Measurements from ENCODE around the gene HDAC2.
"Not testable (repeated sequence)": the region's sequence is repeated elsewhere in the genome, so short reads cannot be mapped to it uniquely, and the experiment has no call there.

The HDAC2 gene

DNA sequence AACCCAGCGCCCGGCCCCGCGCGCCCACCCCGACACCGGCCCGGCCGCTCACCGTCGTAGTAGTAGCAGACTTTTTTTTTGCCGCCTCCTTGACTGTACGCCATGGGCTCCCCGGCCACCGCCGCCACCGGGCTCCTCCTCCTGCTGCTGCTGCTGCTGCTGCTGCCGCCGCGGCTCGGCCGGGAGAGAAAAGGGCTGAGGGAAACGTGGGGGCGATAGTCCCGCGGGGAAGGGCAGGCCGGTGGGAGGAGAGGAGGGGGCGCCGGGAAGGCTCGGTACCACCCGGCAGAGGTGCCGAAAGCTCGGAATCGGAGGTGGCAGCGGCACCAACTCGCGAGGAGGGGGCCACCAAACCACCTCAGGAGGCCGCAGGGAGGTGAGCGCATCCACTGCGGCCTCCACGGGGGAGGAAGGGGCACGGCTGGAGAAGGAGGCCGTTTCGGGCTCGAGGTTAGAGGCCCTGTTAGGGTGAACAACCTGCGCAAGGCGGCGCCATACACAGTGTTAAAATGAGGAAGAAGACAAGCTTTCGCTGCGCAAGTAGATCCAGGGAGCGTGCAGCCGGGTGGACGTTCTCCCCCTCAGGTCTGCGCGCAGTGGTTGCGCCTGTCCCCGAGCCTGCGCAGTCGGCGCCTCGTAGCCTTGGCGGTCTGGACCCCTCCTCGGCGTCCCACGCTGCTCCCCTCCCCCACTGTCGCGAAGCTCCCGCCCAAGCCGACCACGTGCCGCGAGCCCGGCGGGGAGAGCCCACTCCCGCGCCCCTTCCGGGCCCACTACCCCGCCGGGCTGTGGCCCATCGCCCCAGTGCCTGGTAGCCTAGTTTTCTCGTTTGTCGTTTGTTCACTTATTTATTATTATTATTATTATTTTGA is at the start of gene HDAC2:
TSS of gene HDAC2 (minus strand) at position 344 of the 872 bp plus-strand sequence. CDS start at position 104, 240 bp downstream.
- peak; percentile 92 for DNase-seq

DNA sequence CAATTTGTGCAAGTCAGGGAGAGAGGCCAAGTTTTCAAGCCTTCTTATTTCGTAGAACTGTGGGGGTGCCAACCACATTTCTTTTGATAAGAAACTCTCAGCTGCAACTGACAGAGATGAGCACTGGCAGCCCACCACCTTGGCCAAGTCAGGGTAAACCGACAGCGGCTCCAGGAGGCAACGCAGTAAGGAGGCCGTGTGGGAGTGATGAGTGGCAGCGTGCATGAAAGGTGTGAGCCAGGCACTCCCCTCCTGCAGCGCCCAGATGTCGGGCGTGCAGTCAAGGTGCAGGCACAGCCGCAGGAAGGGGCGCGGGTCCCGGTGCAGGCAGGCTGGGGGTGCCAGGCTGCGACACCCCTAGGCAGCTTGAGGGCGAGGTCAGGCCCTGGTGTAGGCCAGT is 49.2 kb upstream of the HDAC2 start:
- DNase-seq = no peak

- DNase-seq = not testable (repeated sequence)
These were observed 46.2 kb upstream of the HDAC2 start for GRCh38 chr6:114017146-114017545.

- not testable (repeated sequence) for DNase-seq
These were observed 43.2 kb upstream of the HDAC2 start for GRCh38 chr6:114014106-114014505.

- peak; percentile 14 for DNase-seq
These were observed 40.5 kb upstream of the HDAC2 start for GRCh38 chr6:114011486-114011885.

- DNase-seq = no peak
These were observed 39.6 kb upstream of the HDAC2 start for GRCh38 chr6:114010540-114010939.

DNA sequence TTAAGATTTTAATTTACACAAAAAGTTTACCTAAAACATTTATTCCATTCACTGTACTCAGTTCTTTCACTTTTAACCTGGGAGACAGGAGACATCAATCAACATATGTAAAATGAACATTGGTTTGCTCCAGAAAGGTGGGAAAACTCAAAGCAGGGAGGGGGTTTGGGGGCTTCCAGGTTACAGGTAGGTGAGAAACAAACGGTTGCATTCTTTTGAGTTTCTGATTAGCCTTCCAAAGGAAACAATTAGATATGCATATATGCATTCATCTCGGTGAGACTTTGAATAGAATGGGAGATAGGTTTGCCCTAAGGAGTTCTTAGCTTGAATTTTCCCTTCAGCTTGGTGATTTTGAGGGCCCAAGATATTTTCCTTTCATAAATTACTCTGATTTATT is 38.2 kb upstream of the HDAC2 start:
- DNase-seq = no peak

DNA sequence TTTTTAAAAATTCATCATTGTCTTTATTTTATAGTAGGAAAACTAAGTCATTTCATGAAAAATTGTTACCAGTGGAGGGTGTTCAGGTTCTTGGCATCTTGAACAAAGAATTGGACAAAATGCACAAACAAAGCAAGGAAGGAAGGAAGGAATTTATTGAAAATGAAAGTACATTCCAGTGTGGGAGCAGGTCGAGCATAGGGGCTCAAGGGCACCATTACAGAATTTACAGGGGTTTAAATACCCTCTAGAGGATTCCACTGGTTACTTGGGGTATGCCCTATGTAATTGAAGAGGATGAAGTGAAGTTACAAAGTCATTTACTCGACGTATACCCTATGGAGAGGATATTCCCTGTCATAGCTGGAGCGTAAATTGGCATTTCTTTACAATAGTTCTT is 37.4 kb upstream of the HDAC2 start:
- no peak for DNase-seq

GRCh38 chr6:114007516-114007915 is 36.6 kb upstream of the HDAC2 start:
- peak; percentile 27 for DNase-seq

- DNase-seq = no peak
These were observed 30.4 kb upstream of the HDAC2 start for GRCh38 chr6:114001354-114001753.

- DNase-seq = no peak
These were observed 29.1 kb upstream of the HDAC2 start for GRCh38 chr6:114000069-114000468.

GRCh38 chr6:113999284-113999683 is 28.3 kb upstream of the HDAC2 start:
- DNase-seq = no peak

GRCh38 chr6:113998811-113999210 is 27.9 kb upstream of the HDAC2 start:
- no peak for DNase-seq

DNA sequence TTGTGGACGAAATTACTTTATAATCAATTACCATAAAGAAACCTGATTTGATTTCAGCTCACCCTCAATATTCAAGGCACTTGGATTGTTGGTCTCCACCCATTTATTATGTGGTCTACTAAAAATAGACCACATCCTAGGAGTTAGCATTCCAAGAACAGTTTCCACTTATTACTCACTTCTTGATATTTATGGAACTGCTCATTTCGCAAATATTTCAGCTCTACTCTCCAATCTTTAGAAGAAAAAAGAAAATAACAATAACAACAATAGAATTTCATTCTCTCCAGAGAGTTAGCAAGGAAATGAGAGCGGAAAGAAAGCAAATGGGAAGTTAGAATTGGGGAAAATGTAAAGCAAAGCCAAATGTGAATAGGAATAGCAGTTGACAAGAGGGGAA is 26.2 kb upstream of the HDAC2 start:
- DNase-seq = no peak

DNA sequence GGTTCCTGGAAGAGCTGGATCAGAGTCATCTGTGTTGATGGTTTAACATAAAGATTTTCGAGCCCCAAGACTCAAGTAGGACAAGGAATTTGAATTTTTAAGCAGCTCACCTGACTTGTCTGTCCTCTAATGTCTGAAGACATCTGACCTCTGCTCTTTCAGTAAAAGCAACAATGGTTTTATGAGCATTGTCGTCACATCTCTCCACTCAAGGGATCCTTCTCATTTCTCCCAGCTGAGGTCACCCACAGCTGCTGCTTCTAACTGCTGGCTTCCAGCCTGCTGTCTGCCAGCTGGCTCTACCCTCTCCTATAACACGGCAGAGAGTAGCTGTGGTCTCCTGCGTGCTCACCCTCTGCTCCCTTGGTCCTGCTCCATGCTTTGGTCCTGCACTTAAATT is 24.7 kb upstream of the HDAC2 start:
- no peak for DNase-seq

- peak; percentile 37 for DNase-seq
These were observed 24.0 kb upstream of the HDAC2 start for GRCh38 chr6:113994934-113995342.

GRCh38 chr6:113989675-113990074 is 18.7 kb upstream of the HDAC2 start:
- DNase-seq = no peak

GRCh38 chr6:113982675-113983074 is 11.7 kb upstream of the HDAC2 start:
- DNase-seq = not testable (repeated sequence)

DNA sequence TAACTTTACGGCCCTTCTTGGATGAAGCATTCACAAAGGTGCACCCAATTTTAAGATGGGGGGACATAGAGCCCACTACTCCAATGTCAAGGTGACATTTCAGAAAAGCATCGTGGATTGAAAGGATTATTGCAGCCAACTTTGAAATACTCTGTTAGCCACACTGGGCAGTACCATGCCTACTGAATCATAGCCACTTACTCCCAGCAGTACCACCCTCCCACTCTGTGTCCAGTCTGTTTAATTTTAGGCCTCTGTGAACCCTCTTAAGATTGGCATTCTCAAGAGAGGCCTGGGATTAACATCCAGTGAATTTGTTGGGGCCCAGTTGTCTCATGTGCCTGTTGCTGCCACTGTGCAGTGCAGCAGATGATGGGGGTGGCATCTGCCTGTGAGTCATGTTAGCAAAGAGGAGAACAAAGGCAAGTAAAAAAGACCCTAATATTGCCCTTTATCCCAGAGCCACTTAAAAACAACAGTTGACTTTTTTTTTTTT is 11.2 kb upstream of the HDAC2 start:
- no peak for DNase-seq

GRCh38 chr6:113980937-113981554 is 10.1 kb upstream of the HDAC2 start:
- DNase-seq = peak; percentile 16

DNA sequence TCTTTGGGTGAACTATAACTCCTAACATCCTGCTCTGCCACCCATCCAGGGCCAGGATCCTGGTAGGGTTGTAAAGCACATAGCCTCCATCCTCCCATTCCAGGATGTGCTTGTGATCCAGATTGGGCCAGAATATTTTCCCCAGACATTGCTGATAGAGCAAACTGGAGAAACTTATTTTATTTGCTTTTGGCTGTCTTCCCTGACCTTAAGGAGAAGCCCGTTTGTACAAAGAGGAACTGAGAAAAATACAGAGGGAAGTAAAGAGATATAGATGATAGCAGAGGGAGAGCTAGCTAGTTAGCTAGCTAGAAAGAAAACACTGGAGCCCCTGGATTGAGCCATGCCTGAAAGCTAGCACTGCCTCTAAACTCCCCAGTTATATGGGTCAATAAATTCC is 9.0 kb upstream of the HDAC2 start:
- no peak for DNase-seq

DNA sequence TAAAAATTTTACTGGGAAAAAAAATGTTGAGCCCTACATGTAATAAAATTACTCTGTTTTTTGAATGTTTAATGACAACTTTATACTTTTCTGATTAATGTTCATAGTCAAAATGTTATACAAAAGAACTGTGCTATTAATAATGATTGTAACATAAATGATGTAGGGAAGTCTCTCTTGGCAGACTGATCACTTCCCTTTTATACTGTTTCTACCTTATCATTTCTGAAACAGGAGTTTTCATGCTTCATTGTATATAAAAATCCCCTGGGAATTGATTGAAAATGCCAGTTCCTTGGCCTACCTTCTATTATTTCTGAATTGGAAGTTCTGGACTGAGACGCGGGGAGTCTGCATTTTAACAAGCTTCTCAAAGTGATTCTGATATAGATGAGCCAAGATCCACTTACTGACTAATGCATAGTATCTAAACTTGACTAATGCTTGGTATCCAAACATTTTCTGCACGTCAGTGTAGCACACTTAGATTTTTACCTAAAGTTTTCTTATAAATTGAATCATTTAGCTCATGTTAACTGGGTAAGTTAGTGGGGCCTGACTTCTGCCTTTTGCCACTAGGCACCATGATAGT is 7.2 kb upstream of the HDAC2 start:
- no peak for DNase-seq

DNA sequence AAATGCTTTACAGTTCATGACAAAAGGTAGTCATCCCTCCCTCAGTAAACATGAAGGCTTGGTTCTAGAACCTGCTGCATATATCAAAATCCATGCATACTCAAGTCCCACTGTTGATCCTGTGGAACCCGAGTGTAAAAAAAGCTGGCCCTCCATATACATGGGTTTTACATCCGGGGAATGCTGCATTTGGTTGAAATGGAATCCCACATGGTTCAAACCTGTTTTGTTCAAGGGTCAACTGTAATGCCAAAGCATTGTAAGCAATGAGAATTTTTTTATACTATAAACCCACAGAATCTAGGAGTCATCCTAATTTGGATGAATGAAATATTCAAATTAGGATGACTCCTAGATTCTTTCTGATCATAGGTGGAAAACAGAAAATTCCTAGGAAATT is 5.9 kb upstream of the HDAC2 start:
- DNase-seq = no peak

- DNase-seq = peak; percentile 5
These were observed 793 bp upstream of the HDAC2 start for GRCh38 chr6:113971741-113972140.
